ENCODE measurements around the gene HELZ. TPM values are rescaled to one million over a fixed set of nuclear protein-coding genes. Genes with fewer than 3 reads are reported as not detected.

Gene HELZ
- total and polyA plus RNA-seq, 2 donors (not counting 3 experiments of a cell fraction or from before 2014, with no cell fraction given) = 8.0 to 47.3 TPM

- no TSS peak for BruUV-seq (replicated peaks)
- H3K9ac ChIP-seq (replicated peaks; ENCODE audit: extremely low read depth, insufficient read depth, low read length) = no peak overlapping the region
- CTCF ChIA-PET = interaction anchor here (1.1 kb wide), 1 partner anchor 40 kb away, joined by 4 read pairs; no protein-coding TSS in a partner anchor
- H3K9me1 ChIP-seq (replicated peaks; ENCODE audit: control insufficient read depth, extremely low read depth, insufficient read depth, low read length) = no peaks in the 10 kb centered on the region
- dilution Hi-C loops (cut with MboI; ENCODE audit: extremely low pct_ligation_motif_present, low sequenced_read_pairs) (no loop called here), intact Hi-C loops (cut with micrococcal nuclease) (no loop called here)
- H3K9me3 ChIP-seq (replicated peaks; ENCODE audit: control insufficient read depth, insufficient read depth, low read length) = no peaks in the 10 kb centered on the region
- no peak for DNase-seq (ENCODE audit: low read depth, low spot score)
- H2AFZ ChIP-seq (ENCODE audit: low read depth, low read length) = no peak overlapping the region
- H3K4me1 ChIP-seq (ENCODE audit: control insufficient read depth, extremely low read depth, insufficient read depth, low read length) = no peaks in the 10 kb centered on the region
- peaks cover 7% of the 10 kb centered on the region in 2 experiments for H3K36me3 ChIP-seq (ENCODE audit: control insufficient read depth in 2 of 2, extremely low read depth in 1 of 2, insufficient read depth in 2 of 2, low read length in 2 of 2)
- no peak overlapping the region for H3K4me3 ChIP-seq (replicated peaks in 1 of 3; ENCODE audit: insufficient read depth in 1 of 3, low read depth in 1 of 3, low read length in 3 of 3)
- no peak overlapping the region for H3K27ac ChIP-seq (ENCODE audit: insufficient read depth, low read depth, low read length)
- H3K27me3 ChIP-seq (ENCODE audit: control insufficient read depth in 2 of 2, insufficient read depth in 2 of 2, low read length in 2 of 2) = no peaks in the 10 kb centered on the region
- TF ChIP-seq JUN (IDR thresholded peaks at IDR 0.05; ENCODE audit: borderline replicate concordance, insufficient read depth, insufficient read length, low read depth) (no peak), FOS (IDR thresholded peaks at IDR 0.05; ENCODE audit: borderline replicate concordance, insufficient read depth, low read length) (no peak), CTCF (IDR thresholded peaks at IDR 0.05; ENCODE audit: extremely low read depth in 1 of 2, insufficient read depth in 1 of 2, low read depth in 1 of 2, low read length in 2 of 2) (no peak), POLR2A (IDR thresholded peaks at IDR 0.05; ENCODE audit: low read depth, low read length) (no peak), EZH2 (IDR thresholded peaks at IDR 0.05; ENCODE audit: borderline replicate concordance, low read depth, low read length, severe bottlenecking) (no peak), POLR2AphosphoS5 (IDR thresholded peaks at IDR 0.05; ENCODE audit: insufficient read depth, low read depth, low read length) (no peak), MYC (IDR thresholded peaks at IDR 0.05; ENCODE audit: low read depth, low read length) (no peak), GATA2 (IDR thresholded peaks at IDR 0.05; ENCODE audit: insufficient read depth, insufficient read length, low read depth, low read length) (no peak), MAX (IDR thresholded peaks at IDR 0.05; ENCODE audit: insufficient read depth, insufficient read length) (no peak)
- POLR2A ChIA-PET = interaction anchor here (0.7 kb wide), 1 partner anchor 90 kb away, joined by 4 read pairs; no protein-coding TSS in a partner anchor
- H4K20me1 ChIP-seq (replicated peaks; ENCODE audit: control insufficient read depth, extremely low read depth, insufficient read depth, low read length) = peaks cover 2% of the 10 kb centered on the region
- H3K79me2 ChIP-seq (ENCODE audit: control insufficient read depth, insufficient read depth, low read length) = peaks cover 12% of the 10 kb centered on the region
- H3K4me2 ChIP-seq (ENCODE audit: insufficient read depth, low read length) = no peak overlapping the region
- no peak for FAIRE-seq
These were observed 12.6 kb downstream of the HELZ start for GRCh38 chr17:67232441-67232840.
